Measurements from ENCODE around the gene TAF4. TPM values are rescaled to one million over a fixed set of nuclear protein-coding genes. Genes with fewer than 3 reads are reported as not detected.
"Not testable (repeated sequence)": the region's sequence is repeated elsewhere in the genome, so short reads cannot be mapped to it uniquely, and the experiment has no call there.

Gene TAF4
- total RNA-seq, 1 donor from 2014 or later, result 28.1 TPM

GRCh38 chr20:61985096-61985495 lies 80.6 kb downstream of the TAF4 start:
- Mint-ChIP-seq H3K36me3 (peaks cover 34% of the 10 kb centered on the region), H3K4me3 (no peak overlapping the region), H3K27me3 (ENCODE audit: low read depth) (no peaks in the 10 kb centered on the region), H3K27ac (no peak overlapping the region), H3K9me3 (no peaks in the 10 kb centered on the region), H3K4me1 (no peaks in the 10 kb centered on the region)
- no peak for DNase-seq (ENCODE audit: low spot score in 2 of 2, unreplicated experiment in 2 of 2)
- TF ChIP-seq CTCF (IDR thresholded peaks at IDR 0.05; ENCODE audit: unreplicated experiment), result no peak

GRCh38 chr20:61984431-61984830 lies 81.2 kb downstream of the TAF4 start:
- H3K4me1 Mint-ChIP-seq; H3K9me3 Mint-ChIP-seq; H3K27ac Mint-ChIP-seq; H3K27me3 Mint-ChIP-seq (ENCODE audit: low read depth); DNase-seq (ENCODE audit: low spot score in 2 of 2, unreplicated experiment in 2 of 2); H3K4me3 Mint-ChIP-seq: not testable (repeated sequence)
- peaks cover 29% of the 10 kb centered on the region for H3K36me3 Mint-ChIP-seq

GRCh38 chr20:61983965-61984364 lies 81.7 kb downstream of the TAF4 start:
- DNase-seq (ENCODE audit: low spot score in 2 of 2, unreplicated experiment in 2 of 2), result no peak
- Mint-ChIP-seq H3K4me1 (no peaks in the 10 kb centered on the region), H3K27ac (no peak overlapping the region), H3K36me3 (peaks cover 27% of the 10 kb centered on the region), H3K4me3 (no peak overlapping the region), H3K9me3 (no peaks in the 10 kb centered on the region), H3K27me3 (ENCODE audit: low read depth) (no peaks in the 10 kb centered on the region)
- no peak for TF ChIP-seq CTCF (IDR thresholded peaks at IDR 0.05; ENCODE audit: unreplicated experiment)

GRCh38 chr20:61982951-61983315 lies 82.7 kb downstream of the TAF4 start:
- TF ChIP-seq CTCF (IDR thresholded peaks at IDR 0.05; ENCODE audit: unreplicated experiment), result no peak
- no peak for DNase-seq (ENCODE audit: low spot score in 2 of 2, unreplicated experiment in 2 of 2)
- H3K27me3 Mint-ChIP-seq (ENCODE audit: low read depth), result no peaks in the 10 kb centered on the region
- peaks cover 25% of the 10 kb centered on the region for H3K36me3 Mint-ChIP-seq
- H3K9me3 Mint-ChIP-seq, result no peaks in the 10 kb centered on the region
- no peak overlapping the region for H3K4me3 Mint-ChIP-seq
- no peak overlapping the region for H3K27ac Mint-ChIP-seq
- H3K4me1 Mint-ChIP-seq, result no peaks in the 10 kb centered on the region

GRCh38 chr20:61982191-61982950 lies 83.3 kb downstream of the TAF4 start:
- Mint-ChIP-seq H3K9me3 (no peaks in the 10 kb centered on the region), H3K36me3 (peaks cover 22% of the 10 kb centered on the region), H3K27me3 (ENCODE audit: low read depth) (no peaks in the 10 kb centered on the region), H3K4me3 (no peak overlapping the region), H3K27ac (no peak overlapping the region), H3K4me1 (no peaks in the 10 kb centered on the region)
- no peak for TF ChIP-seq CTCF (IDR thresholded peaks at IDR 0.05; ENCODE audit: unreplicated experiment)
- no peak for DNase-seq (ENCODE audit: low spot score in 2 of 2, unreplicated experiment in 2 of 2)

GRCh38 chr20:61981691-61982090 lies 84.0 kb downstream of the TAF4 start:
- H3K4me3 Mint-ChIP-seq; H3K4me1 Mint-ChIP-seq; H3K27ac Mint-ChIP-seq; H3K9me3 Mint-ChIP-seq; DNase-seq (ENCODE audit: low spot score in 2 of 2, unreplicated experiment in 2 of 2); H3K27me3 Mint-ChIP-seq (ENCODE audit: low read depth): not testable (repeated sequence)
- peaks cover 16% of the 10 kb centered on the region for H3K36me3 Mint-ChIP-seq
